Thyroid gland (tissue), 4 donors: Measurements from ENCODE around the gene BTBD9. TPM values are rescaled to one million over a fixed set of nuclear protein-coding genes. Genes with fewer than 3 reads are reported as not detected.

ENCODE experiments used
- DNase-seq, 2 donors: peaks; one replicate each; pipeline ENCODE4 v3.0.0-alpha.2; 2019
- H3K27ac ChIP-seq, 3 donors: fragments of 200-600 bp; sonication (generic); 1 replicate in 2 of 3; 2 replicates in 1 of 3; pipeline ENCODE4 v1.5.1; 2016 to 2019; ENCODE audit warnings: mild to moderate bottlenecking in 1 of 3, moderate library complexity in 1 of 3
- H3K27me3 ChIP-seq: fragments of 200-600 bp; sonication (generic); one replicate; pipeline ENCODE4 v1.5.1; 2019
- H3K36me3 ChIP-seq, 2 donors: fragments of 200-600 bp; sonication (generic); one replicate each; pipeline ENCODE4 v1.5.1; 2016 to 2019
- H3K4me1 ChIP-seq, 2 donors: fragments of 200-600 bp; sonication (generic); one replicate each; pipeline ENCODE4 v1.5.1; 2017 to 2019
- H3K4me3 ChIP-seq, 3 donors: fragments of 200-600 bp; sonication (generic); replicated peaks in 1 of 3; 1 replicate in 2 of 3; 2 replicates in 1 of 3; pipeline ENCODE4 v1.5.1; 2016; ENCODE audit warnings: mild to moderate bottlenecking in 1 of 3
- H3K9me3 ChIP-seq: fragments of 200-600 bp; sonication (generic); one replicate; pipeline ENCODE4 v1.5.1; 2017
- POLR2A ChIP-seq, 2 donors: fragments of 450-650 bp; IDR thresholded peaks; one replicate each; pipeline ENCODE4 v1.6.1; 2017; ENCODE audit warnings: antibody characterized with exemption in 2 of 2, mild to moderate bottlenecking in 2 of 2, moderate library complexity in 1 of 2
- WGBS, 2 donors: methylation state at CpG; one replicate each; pipeline ENCODE4 v1.1.5; 2017; 5-methylcytosine and 5-hydroxymethylcytosine counted together
- intact Hi-C: fragments of 100-400 bp; cut with DNase I; formaldehyde crosslinking; loops from one replicate; pipeline ENCODE4 v1.15.1; 2023
- total RNA-seq, 4 donors: library from RNA; depleted of rRNA; stranded (reverse); fragments of >200 nt; gene quantifications; one replicate each; pipeline ENCODE4 v1.2.3, GENCODE V29; 2016
- TF ChIP-seq, protein P1 (sequence below), 6 experiments: fragments of 200-600 bp in 3 of 6; fragments of 450-650 bp in 3 of 6; sonication (generic) in 3 of 6; IDR thresholded peaks; one replicate each; pipeline ENCODE4 v1.5.1; 2016 to 2019; ENCODE audit warnings: antibody characterized with exemption in 6 of 6, mild to moderate bottlenecking in 2 of 6, inconsistent platforms in 1 of 6, moderate library complexity in 1 of 6

The BTBD9 gene
- total RNA-seq, 4 donors from 2014 or later = 17.3 to 32.0 (median 27.4) TPM

DNA sequence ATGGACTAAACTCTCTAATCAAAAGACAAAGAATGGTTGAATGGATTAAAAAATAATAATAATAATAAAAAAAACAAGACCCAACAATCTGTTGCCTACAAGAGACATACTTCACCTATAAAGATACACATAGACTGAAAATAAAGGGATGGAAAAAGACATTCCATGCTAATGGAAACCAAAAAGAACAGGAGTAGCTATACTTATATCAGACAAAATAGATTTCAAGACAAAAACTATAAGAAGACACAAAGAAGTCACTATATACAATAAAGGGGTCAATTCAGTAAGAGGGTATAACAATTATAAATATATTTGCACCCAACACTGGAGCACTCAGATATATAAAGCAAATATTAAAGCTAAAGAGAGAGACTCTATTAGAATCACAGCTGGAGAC lies 106.7 kb downstream of the BTBD9 start:
- DNase-seq = no peak
- Histone ChIP-seq H3K4me3 (no peak overlapping the region), H3K9me3 (no peaks in the 10 kb centered on the region), H3K4me1 (no peaks in the 10 kb centered on the region), H3K27me3 (no peaks in the 10 kb centered on the region), H3K27ac (no peak overlapping the region), H3K36me3 (no peaks in the 10 kb centered on the region)
- TF ChIP-seq, protein P1, sequence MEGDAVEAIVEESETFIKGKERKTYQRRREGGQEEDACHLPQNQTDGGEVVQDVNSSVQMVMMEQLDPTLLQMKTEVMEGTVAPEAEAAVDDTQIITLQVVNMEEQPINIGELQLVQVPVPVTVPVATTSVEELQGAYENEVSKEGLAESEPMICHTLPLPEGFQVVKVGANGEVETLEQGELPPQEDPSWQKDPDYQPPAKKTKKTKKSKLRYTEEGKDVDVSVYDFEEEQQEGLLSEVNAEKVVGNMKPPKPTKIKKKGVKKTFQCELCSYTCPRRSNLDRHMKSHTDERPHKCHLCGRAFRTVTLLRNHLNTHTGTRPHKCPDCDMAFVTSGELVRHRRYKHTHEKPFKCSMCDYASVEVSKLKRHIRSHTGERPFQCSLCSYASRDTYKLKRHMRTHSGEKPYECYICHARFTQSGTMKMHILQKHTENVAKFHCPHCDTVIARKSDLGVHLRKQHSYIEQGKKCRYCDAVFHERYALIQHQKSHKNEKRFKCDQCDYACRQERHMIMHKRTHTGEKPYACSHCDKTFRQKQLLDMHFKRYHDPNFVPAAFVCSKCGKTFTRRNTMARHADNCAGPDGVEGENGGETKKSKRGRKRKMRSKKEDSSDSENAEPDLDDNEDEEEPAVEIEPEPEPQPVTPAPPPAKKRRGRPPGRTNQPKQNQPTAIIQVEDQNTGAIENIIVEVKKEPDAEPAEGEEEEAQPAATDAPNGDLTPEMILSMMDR (IDR thresholded peaks at IDR 0.05) = no peak
- no peak for TF ChIP-seq POLR2A (IDR thresholded peaks at IDR 0.05)
- intact Hi-C loops = no loop called here

DNA sequence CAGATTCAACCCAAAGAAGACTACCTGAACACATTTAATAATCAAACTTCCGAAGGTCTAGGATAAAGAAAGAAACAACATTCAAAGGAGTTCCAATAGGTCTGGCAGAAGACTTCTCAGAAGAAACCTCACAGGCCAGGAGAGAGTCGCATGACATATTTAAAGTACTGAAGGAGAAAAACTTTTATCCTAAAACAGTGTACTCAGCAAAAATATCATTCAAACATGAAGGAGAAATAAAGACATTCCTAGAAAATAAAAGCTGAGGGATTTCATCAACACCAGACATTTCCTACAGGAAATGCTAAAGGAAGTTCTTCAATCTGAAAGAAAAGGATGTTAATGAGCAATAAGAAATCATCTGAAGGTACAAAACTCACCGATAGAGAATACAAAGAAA lies 108.6 kb downstream of the BTBD9 start:
- intact Hi-C loops = no loop called here
- Histone ChIP-seq H3K4me1 (no peaks in the 10 kb centered on the region), H3K36me3 (no peaks in the 10 kb centered on the region), H3K4me3 (no peak overlapping the region), H3K9me3 (no peaks in the 10 kb centered on the region), H3K27ac (no peak overlapping the region), H3K27me3 (no peaks in the 10 kb centered on the region)
- 91% methylated on average over 3 of the region's 3 CpGs for WGBS, 2 donors
- no peak for TF ChIP-seq POLR2A (IDR thresholded peaks at IDR 0.05)
- TF ChIP-seq, protein P1 (IDR thresholded peaks at IDR 0.05) = no peak
- DNase-seq = no peak

DNA sequence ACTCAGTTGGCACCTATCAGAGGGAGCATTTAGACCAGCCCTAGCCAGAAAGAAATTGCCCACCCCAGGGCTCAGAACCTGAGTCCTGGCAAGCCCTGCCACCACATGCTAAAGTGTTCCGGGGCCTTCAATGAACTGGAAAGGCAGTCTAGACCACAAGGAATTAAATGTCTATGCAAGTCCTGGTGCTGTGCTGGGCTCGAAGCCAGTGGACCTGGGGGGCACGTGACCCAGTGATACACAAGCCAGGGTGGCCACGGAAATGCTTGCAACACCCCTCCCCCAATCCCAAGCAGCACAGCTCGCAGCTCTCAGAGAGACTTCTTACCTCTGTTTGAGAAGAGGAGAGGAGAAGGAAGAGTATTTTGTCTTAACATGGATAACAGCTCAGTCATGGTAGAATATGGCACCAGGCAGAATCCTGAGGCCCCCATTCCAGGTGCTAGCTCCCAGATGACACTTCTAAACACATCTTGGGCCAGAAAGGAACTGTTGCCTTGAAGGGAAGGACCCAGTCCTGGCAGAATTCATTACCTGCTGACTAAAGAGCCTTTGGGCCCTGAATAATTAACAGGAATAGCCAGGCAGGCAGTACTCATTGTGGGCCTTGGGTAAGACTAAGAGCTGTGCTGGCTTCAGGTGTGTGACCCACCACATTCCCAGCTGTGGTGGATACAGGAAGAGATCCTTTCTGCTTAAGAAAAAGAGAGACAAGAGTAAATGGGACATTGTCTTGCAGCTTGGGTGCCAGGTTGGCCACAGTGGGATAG lies 111.3 kb downstream of the BTBD9 start:
- DNase-seq = no peak
- H3K4me3 ChIP-seq = no peak overlapping the region
- no peak overlapping the region for H3K27ac ChIP-seq
- no peaks in the 10 kb centered on the region for H3K4me1 ChIP-seq
- TF ChIP-seq, protein P1 (IDR thresholded peaks at IDR 0.05) = no peak
- no peak for TF ChIP-seq POLR2A (IDR thresholded peaks at IDR 0.05)
- H3K27me3 ChIP-seq = no peaks in the 10 kb centered on the region
- intact Hi-C loops = no loop called here
- WGBS, 2 donors = 95 to 96% methylated on average over 4 to 5 of the region's 5 CpGs
- no peaks in the 10 kb centered on the region for H3K9me3 ChIP-seq
- H3K36me3 ChIP-seq = no peaks in the 10 kb centered on the region

DNA sequence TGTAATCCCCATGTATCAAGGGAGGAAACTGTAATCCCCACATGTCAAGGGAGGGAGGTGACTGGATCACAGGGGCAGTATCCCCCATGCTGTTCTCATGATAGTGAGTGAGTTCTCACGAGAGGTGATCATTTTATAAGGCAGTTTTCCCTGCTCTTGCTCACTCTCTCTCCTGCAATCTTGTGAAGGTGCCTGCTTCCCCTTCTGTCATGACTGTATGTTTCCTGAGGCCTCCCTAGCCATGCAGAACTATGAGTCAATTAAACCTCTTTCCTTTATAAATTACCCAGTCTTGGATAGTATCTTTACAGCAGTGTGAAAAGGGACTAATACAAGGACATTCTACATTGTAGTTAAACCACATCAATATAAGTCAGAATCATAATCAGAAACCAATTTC lies 112.4 kb downstream of the BTBD9 start:
- WGBS, 2 donors = 90 to 95% methylated on average over 1 of the region's 1 CpG
- Histone ChIP-seq H3K27ac (no peak overlapping the region), H3K36me3 (no peaks in the 10 kb centered on the region), H3K4me1 (no peaks in the 10 kb centered on the region), H3K9me3 (no peaks in the 10 kb centered on the region), H3K27me3 (no peaks in the 10 kb centered on the region), H3K4me3 (no peak overlapping the region)
- no peak for TF ChIP-seq POLR2A (IDR thresholded peaks at IDR 0.05)
- TF ChIP-seq, protein P1 (IDR thresholded peaks at IDR 0.05) = no peak
- intact Hi-C loops = no loop called here
- no peak for DNase-seq

DNA sequence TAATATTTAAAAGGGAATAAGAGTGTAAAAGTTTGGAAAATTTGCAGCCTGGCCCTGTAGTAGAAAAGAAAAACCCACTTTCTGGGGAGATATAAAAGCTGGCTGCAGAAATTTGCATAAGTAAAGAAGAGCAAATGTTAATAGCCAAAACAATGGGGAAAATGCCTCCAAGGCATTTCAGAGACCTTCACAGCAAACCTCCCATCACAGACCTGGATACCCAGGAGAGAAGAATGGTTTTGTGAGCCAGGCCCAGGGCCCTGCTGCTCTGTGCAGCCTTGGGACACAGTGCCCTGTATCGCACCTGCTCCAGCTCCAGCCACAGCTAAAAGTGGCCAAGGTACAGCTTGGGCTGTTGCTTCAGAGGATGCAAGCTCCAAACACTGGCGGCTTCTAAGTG lies 113.8 kb downstream of the BTBD9 start:
- Histone ChIP-seq H3K36me3 (no peaks in the 10 kb centered on the region), H3K27ac (no peak overlapping the region), H3K27me3 (no peaks in the 10 kb centered on the region), H3K4me1 (no peaks in the 10 kb centered on the region), H3K9me3 (no peaks in the 10 kb centered on the region), H3K4me3 (no peak overlapping the region)
- intact Hi-C loops = no loop called here
- WGBS, 2 donors = 96 to 100% methylated on average over 1 to 2 of the region's 2 CpGs
- TF ChIP-seq, protein P1 (IDR thresholded peaks at IDR 0.05) = no peak
- no peak for TF ChIP-seq POLR2A (IDR thresholded peaks at IDR 0.05)
- DNase-seq = no peak
